Fibroblast of lung (primary cell): Measurements from ENCODE around the gene CCDC127. TPM values are rescaled to one million over a fixed set of nuclear protein-coding genes. Genes with fewer than 3 reads are reported as not detected.

Experiments used
- DNase-seq, 2 donors: peaks; one replicate each; pipeline versions ENCODE4 v3.0.0 to v3.0.0-alpha.2; 2010; ENCODE audit warnings: low read depth in 2 of 2
- H2AFZ ChIP-seq: 2 replicates; pipeline ENCODE4 v1.5.1; 2012; ENCODE audit warnings: low read length, control low read depth, inconsistent platforms
- H3K27ac ChIP-seq: 2 replicates; pipeline ENCODE4 v1.5.1; 2011; ENCODE audit warnings: low read length, control low read depth; ENCODE audit not compliant: insufficient read depth
- H3K27me3 ChIP-seq: 2 replicates; pipeline ENCODE4 v1.5.1; 2011; ENCODE audit warnings: mild to moderate bottlenecking, low read length; ENCODE audit not compliant: control insufficient read depth, insufficient read depth
- H3K36me3 ChIP-seq: 2 replicates; pipeline ENCODE4 v1.5.1; 2011; ENCODE audit warnings: low read length; ENCODE audit not compliant: control insufficient read depth, insufficient read depth
- H3K4me1 ChIP-seq: 2 replicates; pipeline ENCODE4 v1.5.1; 2011; ENCODE audit warnings: low read length; ENCODE audit not compliant: control insufficient read depth, insufficient read depth; ENCODE audit errors: extremely low read depth
- H3K4me2 ChIP-seq: 2 replicates; pipeline ENCODE4 v1.5.1; 2011; ENCODE audit warnings: low read length, control low read depth; ENCODE audit not compliant: insufficient read depth; ENCODE audit errors: extremely low read depth
- H3K4me3 ChIP-seq, 4 experiments: fragments of 200-600 bp in 1 of 4; sonication (generic) in 1 of 4; replicated peaks in 1 of 4; 2 replicates each; pipeline ENCODE4 v1.5.1; 2011 to 2016; ENCODE audit warnings: low read length in 4 of 4, low read depth in 3 of 4, mild to moderate bottlenecking in 3 of 4, control low read depth in 2 of 4, inconsistent platforms in 1 of 4, mixed read lengths in 1 of 4; ENCODE audit not compliant: insufficient read depth in 1 of 4; ENCODE audit errors: control extremely low read depth in 1 of 4
- H3K79me2 ChIP-seq: 2 replicates; pipeline ENCODE4 v1.5.1; 2012; ENCODE audit warnings: mild to moderate bottlenecking, low read length, inconsistent platforms; ENCODE audit not compliant: control insufficient read depth, insufficient read depth
- H3K9ac ChIP-seq: 2 replicates; pipeline ENCODE4 v1.5.1; 2011; ENCODE audit warnings: mild to moderate bottlenecking, low read length, control low read depth; ENCODE audit not compliant: insufficient read depth
- H3K9me3 ChIP-seq: 2 replicates; pipeline ENCODE4 v1.5.1; 2012; ENCODE audit warnings: low read depth, low read length; ENCODE audit not compliant: control insufficient read depth, insufficient read depth
- H4K20me1 ChIP-seq: 2 replicates; pipeline ENCODE4 v1.5.1; 2011; ENCODE audit warnings: low read length; ENCODE audit not compliant: control insufficient read depth, insufficient read depth; ENCODE audit errors: extremely low read depth
- CTCF ChIP-seq, 2 donors: IDR thresholded peaks in 1 of 2; conservative IDR thresholded peaks in 1 of 2; 1 replicate in 1 of 2; 2 replicates in 1 of 2; pipeline ENCODE4 v1.5.1; 2011 to 2012; ENCODE audit warnings: low read length in 2 of 2, control low read depth in 1 of 2, inconsistent platforms in 1 of 2, low read depth in 1 of 2, mild to moderate bottlenecking in 1 of 2
- EZH2 ChIP-seq: IDR thresholded peaks from 2 replicates; pipeline ENCODE4 v1.5.1; 2012; ENCODE audit warnings: low read length, control low read depth, mild to moderate bottlenecking; ENCODE audit errors: missing control alignments
- polyA plus RNA-seq, 2 donors: library from polyadenylated mRNA; depleted of rRNA in 1 of 2; stranded (reverse) in 1 of 2; unstranded in 1 of 2; fragments of >200 nt; gene quantifications; 2 replicates each; pipeline ENCODE4 v1.2.1, GENCODE V29; 2011 to 2012; ENCODE audit warnings: missing spikeins in 1 of 2
- total RNA-seq: library from RNA; depleted of rRNA; stranded (reverse); fragments of >200 nt; gene quantifications from 2 replicates; pipeline ENCODE4 v1.2.1, GENCODE V29; 2014

The CCDC127 gene
- total and polyA plus RNA-seq, 2 donors (not counting 1 experiment from before 2014, with no cell fraction given) = 4.8 to 5.6 TPM

- Histone ChIP-seq H3K27me3 (no peaks in the 10 kb centered on the region), H3K9me3 (no peaks in the 10 kb centered on the region), H3K9ac (no peak overlapping the region), H4K20me1 (no peaks in the 10 kb centered on the region), H3K27ac (no peak overlapping the region), H2AFZ (no peak overlapping the region), H3K79me2 (no peaks in the 10 kb centered on the region), H3K4me2 (no peak overlapping the region), H3K4me3 (no peak overlapping the region), H3K36me3 (no peaks in the 10 kb centered on the region), H3K4me1 (no peaks in the 10 kb centered on the region)
- no peak for TF ChIP-seq CTCF (conservative IDR thresholded peaks at IDR 0.05 in 1 of 2, IDR thresholded peaks at IDR 0.05 in 1 of 2; ENCODE audit: low read depth in 1 of 2, low read length in 2 of 2)
- no peak for TF ChIP-seq EZH2
- DNase-seq = no peak
Measured at GRCh38 chr5:157801-158200, 60.2 kb downstream of the CCDC127 start.

- H3K36me3 ChIP-seq = no peaks in the 10 kb centered on the region
- H3K79me2 ChIP-seq = no peaks in the 10 kb centered on the region
- no peaks in the 10 kb centered on the region for H3K9me3 ChIP-seq
- no peaks in the 10 kb centered on the region for H3K27me3 ChIP-seq
- no peak overlapping the region for H3K27ac ChIP-seq
- H3K9ac ChIP-seq = no peak overlapping the region
- no peaks in the 10 kb centered on the region for H3K4me1 ChIP-seq
- no peak overlapping the region for H3K4me2 ChIP-seq
- H2AFZ ChIP-seq = no peak overlapping the region
- no peak for DNase-seq
- H3K4me3 ChIP-seq = no peak overlapping the region
- TF ChIP-seq CTCF (conservative IDR thresholded peaks at IDR 0.05 in 1 of 2, IDR thresholded peaks at IDR 0.05 in 1 of 2; ENCODE audit: low read depth in 1 of 2, low read length in 2 of 2) (no peak), EZH2 (no peak)
- H4K20me1 ChIP-seq = no peaks in the 10 kb centered on the region
Measured at GRCh38 chr5:157126-157715, 60.7 kb downstream of the CCDC127 start.

GRCh38 chr5:156411-157072 is 61.4 kb downstream of the CCDC127 start:
- no peaks in the 10 kb centered on the region for H3K79me2 ChIP-seq

More at GRCh38 chr5:156411-157072, 61.4 kb downstream of the CCDC127 start:
- no peaks in the 10 kb centered on the region for H4K20me1 ChIP-seq
- no peak overlapping the region for H3K4me2 ChIP-seq
- no peak overlapping the region for H2AFZ ChIP-seq
- H3K9me3 ChIP-seq = no peaks in the 10 kb centered on the region
- no peaks in the 10 kb centered on the region for H3K27me3 ChIP-seq
- no peak for TF ChIP-seq CTCF (conservative IDR thresholded peaks at IDR 0.05 in 1 of 2, IDR thresholded peaks at IDR 0.05 in 1 of 2; ENCODE audit: low read depth in 1 of 2, low read length in 2 of 2)
- TF ChIP-seq EZH2 = no peak
- DNase-seq = no peak
- no peak overlapping the region for H3K4me3 ChIP-seq
- H3K36me3 ChIP-seq = no peaks in the 10 kb centered on the region
- H3K27ac ChIP-seq = no peak overlapping the region
- no peaks in the 10 kb centered on the region for H3K4me1 ChIP-seq
- no peak overlapping the region for H3K9ac ChIP-seq
